Measurements from ENCODE around the gene BRD9. TPM values are rescaled to one million over a fixed set of nuclear protein-coding genes. Genes with fewer than 3 reads are reported as not detected.

BRD9 gene
- total and polyA plus RNA-seq, 8 donors, result 37.9 to 60.6 (median 48.1) TPM

DNA sequence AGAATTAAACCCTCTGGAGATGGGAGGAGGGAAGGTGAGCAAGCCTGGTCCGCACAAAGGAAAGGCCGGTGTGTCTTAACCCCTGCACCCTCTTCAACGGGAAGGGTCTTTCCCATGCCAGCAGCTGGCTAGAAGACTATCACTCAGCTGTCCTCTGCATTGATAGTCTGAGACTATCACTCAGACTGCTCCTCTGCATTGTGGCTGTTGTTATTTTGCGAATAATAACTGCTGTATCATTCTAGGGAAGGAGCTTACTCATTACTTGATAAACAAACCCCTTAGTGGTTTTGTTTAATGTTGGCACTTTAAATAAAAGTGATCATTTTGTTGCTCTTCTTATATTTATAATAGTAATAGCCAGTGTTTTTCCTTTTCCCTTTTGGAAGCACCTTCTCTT is 8.2 kb upstream of the BRD9 start:
- H3K27me3 ChIP-seq, result no peaks in the 10 kb centered on the region
- no peak overlapping the region for H3K27ac ChIP-seq
- peaks cover 0 to 5% of the 10 kb centered on the region in 2 donors for H3K4me1 ChIP-seq
- intact Hi-C loops (cut with DNase I), result loop anchor here in 1 of 2 donors (5.0 kb wide), 1 partner anchor 228 kb away; no protein-coding TSS in a partner anchor
- DNase-seq (no peak), ATAC-seq (no peak)
- H3K9me3 ChIP-seq, result no peaks in the 10 kb centered on the region
- H3K36me3 ChIP-seq, result no peaks in the 10 kb centered on the region
- no peak overlapping the region for H3K4me3 ChIP-seq
- TF ChIP-seq, protein P1, sequence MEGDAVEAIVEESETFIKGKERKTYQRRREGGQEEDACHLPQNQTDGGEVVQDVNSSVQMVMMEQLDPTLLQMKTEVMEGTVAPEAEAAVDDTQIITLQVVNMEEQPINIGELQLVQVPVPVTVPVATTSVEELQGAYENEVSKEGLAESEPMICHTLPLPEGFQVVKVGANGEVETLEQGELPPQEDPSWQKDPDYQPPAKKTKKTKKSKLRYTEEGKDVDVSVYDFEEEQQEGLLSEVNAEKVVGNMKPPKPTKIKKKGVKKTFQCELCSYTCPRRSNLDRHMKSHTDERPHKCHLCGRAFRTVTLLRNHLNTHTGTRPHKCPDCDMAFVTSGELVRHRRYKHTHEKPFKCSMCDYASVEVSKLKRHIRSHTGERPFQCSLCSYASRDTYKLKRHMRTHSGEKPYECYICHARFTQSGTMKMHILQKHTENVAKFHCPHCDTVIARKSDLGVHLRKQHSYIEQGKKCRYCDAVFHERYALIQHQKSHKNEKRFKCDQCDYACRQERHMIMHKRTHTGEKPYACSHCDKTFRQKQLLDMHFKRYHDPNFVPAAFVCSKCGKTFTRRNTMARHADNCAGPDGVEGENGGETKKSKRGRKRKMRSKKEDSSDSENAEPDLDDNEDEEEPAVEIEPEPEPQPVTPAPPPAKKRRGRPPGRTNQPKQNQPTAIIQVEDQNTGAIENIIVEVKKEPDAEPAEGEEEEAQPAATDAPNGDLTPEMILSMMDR (IDR thresholded peaks at IDR 0.05), result no peak

DNA sequence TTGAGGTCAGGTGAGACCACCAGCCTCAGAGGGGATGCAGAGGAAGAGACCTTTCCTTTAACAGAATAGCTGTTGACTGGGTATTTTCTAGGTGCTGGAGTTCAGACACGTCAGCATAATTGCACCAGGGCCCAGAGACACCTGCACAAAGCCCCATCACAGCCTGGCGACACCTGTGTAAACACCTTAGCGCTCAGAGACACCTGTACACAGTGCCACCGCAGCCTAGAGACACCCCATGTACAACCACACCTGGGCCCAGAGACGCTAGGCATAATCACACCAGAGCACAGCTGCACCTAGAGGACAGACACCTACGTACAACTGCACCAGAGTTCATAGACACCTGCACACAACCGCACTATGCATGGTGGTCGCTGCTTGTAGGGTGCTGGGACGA is 1.1 kb upstream of the BRD9 start:
- peaks cover 5 to 30% of the 10 kb centered on the region in 2 donors for H3K4me1 ChIP-seq
- no peaks in the 10 kb centered on the region for H3K9me3 ChIP-seq
- H3K4me3 ChIP-seq, result peak overlapping the region in 1 of 2 donors; percentile 82
- H3K27me3 ChIP-seq, result no peaks in the 10 kb centered on the region
- peaks cover 0 to 27% of the 10 kb centered on the region in 2 donors for H3K36me3 ChIP-seq
- ATAC-seq (no peak), DNase-seq (no peak)
- H3K27ac ChIP-seq, result no peak overlapping the region
- intact Hi-C loops (cut with DNase I), result no loop called here
- TF ChIP-seq, protein P1 (IDR thresholded peaks at IDR 0.05), result no peak

DNA sequence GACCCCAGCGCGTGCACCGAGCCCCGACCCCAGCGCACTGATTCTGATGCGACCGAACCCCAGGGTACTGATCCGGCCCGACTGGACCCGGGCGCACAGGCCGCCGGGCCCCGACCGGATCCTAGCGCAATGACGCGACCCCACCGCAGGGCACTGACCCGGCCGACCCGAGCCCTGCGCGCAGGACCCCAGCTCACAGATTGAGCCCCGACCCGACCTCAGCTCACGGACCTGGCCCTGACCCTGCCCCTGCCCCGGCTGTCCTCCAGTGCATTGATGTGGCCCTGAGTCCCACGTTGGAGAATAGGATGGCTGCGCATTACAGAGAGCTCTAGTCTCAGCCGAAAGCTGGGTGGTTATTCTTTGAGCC is 521 bp upstream of the BRD9 start:
- H3K4me3 ChIP-seq, result peak overlapping the region; percentile 82 to 96
- no peak for DNase-seq
- intact Hi-C loops (cut with DNase I), result no loop called here
- peaks cover 5 to 30% of the 10 kb centered on the region in 2 donors for H3K4me1 ChIP-seq
- TF ChIP-seq, protein P1 (IDR thresholded peaks at IDR 0.05), result no peak
- H3K36me3 ChIP-seq, result peaks cover 0 to 33% of the 10 kb centered on the region in 2 donors
- ATAC-seq, result no peak
- H3K27ac ChIP-seq, result no peak overlapping the region
- no peaks in the 10 kb centered on the region for H3K9me3 ChIP-seq
- H3K27me3 ChIP-seq, result no peaks in the 10 kb centered on the region

DNA sequence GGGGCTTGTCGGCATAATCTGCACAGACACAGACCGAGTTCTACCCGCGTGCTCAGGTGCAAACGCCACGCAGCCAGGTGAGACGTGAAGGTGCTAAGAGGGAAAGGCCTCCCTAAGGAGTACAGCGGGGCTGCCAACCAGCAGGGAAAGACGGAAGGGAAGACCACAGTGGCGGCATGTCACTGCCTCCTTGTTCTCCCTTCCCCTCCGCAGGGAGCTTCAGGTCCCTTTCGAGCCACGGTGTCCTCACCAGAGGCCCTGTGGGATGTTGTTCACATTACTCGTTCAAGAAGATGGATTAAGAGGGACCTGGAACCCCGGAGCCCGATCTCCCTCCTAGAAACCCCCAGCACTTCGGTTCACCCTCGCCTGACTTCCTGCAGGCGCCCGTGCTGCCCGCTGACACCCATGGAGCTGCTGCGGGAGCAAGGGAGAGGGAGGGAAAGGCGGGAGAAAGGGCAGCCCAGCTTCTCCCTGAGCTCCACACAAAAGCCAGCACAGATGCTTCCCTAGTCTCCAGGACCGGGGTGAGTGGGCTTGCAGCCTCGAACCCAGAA is 686 bp downstream of the BRD9 start:
- Histone ChIP-seq H3K4me1 (peaks cover 5 to 30% of the 10 kb centered on the region in 2 donors), H3K27ac (peak overlapping the region; percentile 79 to 86), H3K9me3 (no peaks in the 10 kb centered on the region), H3K27me3 (no peaks in the 10 kb centered on the region), H3K4me3 (peak overlapping the region; percentile 82 to 96), H3K36me3 (peaks cover 0 to 45% of the 10 kb centered on the region in 2 donors)
- DNase-seq, result peak in 3 of 4 donors; percentile 6 to 62 (median 11)
- TF ChIP-seq, protein P1 (IDR thresholded peaks at IDR 0.05), result no peak
- intact Hi-C loops (cut with DNase I), result no loop called here
- peak; percentile 51 for ATAC-seq

DNA sequence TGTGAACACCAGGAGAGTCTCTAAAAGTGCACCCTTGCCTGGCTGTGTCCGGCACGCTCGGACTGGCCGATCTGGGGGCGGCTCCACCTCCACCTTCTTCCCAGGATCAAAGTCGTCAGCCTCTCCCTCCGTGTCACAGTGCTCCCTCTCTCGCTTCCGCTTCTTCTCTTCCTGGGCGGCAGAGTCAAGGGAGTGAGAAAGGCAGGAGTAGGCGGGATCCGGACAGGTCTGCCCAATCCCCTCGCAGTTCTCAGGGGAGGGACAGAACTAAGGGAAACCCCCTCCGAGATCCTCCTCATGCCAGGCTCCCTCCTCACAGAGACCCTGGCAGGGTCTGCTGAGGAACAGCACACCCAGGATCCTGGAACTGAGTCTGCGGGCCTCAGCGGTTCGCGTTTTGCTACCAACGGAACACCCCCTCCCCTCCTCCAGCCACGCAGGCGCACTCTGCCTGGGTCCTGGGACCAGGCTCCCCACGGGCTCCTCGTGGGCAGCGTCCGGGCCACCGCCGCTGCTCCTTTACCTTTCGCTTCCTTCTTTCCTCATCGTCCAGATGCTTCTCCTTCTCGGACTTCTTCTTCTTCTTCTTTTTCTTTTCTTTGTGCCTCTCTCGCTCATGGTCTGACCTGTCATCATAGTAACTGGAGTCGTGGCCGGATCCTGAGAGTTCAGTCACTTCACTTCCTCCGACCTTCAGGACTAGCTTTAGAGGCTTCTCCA is 1.3 kb downstream of the BRD9 start:
- H3K4me1 ChIP-seq, result peaks cover 5 to 30% of the 10 kb centered on the region in 2 donors
- DNase-seq, result no peak
- H3K9me3 ChIP-seq, result no peaks in the 10 kb centered on the region
- intact Hi-C loops (cut with DNase I), result no loop called here
- H3K27ac ChIP-seq, result peak overlapping the region in 1 of 2 donors; percentile 86
- TF ChIP-seq, protein P1 (IDR thresholded peaks at IDR 0.05), result no peak
- peaks cover 0 to 51% of the 10 kb centered on the region in 2 donors for H3K36me3 ChIP-seq
- ATAC-seq, result no peak
- H3K4me3 ChIP-seq, result peak overlapping the region; percentile 82 to 96
- H3K27me3 ChIP-seq, result no peaks in the 10 kb centered on the region
